Measurements from ENCODE around the gene MAPKAP1. TPM values are rescaled to one million over a fixed set of nuclear protein-coding genes. Genes with fewer than 3 reads are reported as not detected.

MAPKAP1 gene
- total and polyA plus RNA-seq, 2 of the 13 experiments (the other 11 are each of a cell fraction or from before 2014, with no cell fraction given) = 45.0 to 64.3 TPM

DNA sequence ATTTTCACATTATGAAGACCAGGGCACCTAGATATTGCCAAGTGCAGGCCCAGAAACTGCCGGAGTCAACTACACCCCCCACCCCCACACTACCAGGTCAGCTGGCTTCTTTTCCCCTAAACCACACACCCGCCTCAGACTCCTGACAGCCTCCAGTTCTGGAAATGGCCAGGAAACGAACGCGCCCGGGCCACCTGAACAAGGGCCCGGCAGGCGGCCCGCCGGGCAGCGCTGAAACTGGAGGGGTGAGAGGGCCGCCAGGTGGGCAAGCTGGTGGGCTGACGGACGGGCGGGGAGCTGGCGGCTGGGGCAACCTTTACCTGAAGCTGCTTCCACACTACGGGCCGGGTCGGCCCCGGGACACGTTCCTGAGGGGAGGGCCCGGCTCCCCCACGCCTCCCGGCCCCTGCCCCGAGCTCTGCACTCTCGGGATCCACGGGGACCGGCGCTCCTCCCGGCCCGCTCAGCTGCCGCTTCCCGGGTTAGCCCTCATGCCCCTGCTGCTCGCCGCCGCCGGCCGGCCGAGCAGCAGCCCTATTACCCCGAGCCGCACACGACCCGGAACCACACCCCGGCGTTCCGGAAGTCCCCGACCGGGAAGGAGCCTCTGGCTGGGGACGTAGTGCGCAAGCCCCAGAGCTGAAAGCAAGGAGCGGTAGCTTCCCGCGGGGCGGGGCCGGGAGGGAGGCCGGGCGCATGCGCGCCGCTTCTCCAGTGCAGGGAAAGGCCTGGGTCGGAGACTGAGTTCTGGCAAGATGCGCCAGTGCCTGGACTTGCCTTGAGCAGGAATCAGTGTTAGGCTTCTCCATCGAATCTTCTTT, at the start of gene MAPKAP1 (continued):
- TF ChIP-seq, protein P1, sequence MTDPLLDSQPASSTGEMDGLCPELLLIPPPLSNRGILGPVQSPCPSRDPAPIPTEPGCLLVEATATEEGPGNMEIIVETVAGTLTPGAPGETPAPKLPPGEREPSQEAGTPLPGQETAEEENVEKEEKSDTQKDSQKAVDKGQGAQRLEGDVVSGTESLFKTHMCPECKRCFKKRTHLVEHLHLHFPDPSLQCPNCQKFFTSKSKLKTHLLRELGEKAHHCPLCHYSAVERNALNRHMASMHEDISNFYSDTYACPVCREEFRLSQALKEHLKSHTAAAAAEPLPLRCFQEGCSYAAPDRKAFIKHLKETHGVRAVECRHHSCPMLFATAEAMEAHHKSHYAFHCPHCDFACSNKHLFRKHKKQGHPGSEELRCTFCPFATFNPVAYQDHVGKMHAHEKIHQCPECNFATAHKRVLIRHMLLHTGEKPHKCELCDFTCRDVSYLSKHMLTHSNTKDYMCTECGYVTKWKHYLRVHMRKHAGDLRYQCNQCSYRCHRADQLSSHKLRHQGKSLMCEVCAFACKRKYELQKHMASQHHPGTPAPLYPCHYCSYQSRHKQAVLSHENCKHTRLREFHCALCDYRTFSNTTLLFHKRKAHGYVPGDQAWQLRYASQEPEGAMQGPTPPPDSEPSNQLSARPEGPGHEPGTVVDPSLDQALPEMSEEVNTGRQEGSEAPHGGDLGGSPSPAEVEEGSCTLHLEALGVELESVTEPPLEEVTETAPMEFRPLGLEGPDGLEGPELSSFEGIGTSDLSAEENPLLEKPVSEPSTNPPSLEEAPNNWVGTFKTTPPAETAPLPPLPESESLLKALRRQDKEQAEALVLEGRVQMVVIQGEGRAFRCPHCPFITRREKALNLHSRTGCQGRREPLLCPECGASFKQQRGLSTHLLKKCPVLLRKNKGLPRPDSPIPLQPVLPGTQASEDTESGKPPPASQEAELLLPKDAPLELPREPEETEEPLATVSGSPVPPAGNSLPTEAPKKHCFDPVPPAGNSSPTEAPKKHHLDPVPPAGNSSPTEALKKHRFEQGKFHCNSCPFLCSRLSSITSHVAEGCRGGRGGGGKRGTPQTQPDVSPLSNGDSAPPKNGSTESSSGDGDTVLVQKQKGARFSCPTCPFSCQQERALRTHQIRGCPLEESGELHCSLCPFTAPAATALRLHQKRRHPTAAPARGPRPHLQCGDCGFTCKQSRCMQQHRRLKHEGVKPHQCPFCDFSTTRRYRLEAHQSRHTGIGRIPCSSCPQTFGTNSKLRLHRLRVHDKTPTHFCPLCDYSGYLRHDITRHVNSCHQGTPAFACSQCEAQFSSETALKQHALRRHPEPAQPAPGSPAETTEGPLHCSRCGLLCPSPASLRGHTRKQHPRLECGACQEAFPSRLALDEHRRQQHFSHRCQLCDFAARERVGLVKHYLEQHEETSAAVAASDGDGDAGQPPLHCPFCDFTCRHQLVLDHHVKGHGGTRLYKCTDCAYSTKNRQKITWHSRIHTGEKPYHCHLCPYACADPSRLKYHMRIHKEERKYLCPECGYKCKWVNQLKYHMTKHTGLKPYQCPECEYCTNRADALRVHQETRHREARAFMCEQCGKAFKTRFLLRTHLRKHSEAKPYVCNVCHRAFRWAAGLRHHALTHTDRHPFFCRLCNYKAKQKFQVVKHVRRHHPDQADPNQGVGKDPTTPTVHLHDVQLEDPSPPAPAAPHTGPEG (CRISPR knock-in tag; IDR thresholded peaks at IDR 0.05) = no peak
- TF ChIP-seq PHB2 (IDR thresholded peaks at IDR 0.05; ENCODE audit: partially characterized antibody) = no peak
- TF ChIP-seq KDM6A (CRISPR knock-in tag; IDR thresholded peaks at IDR 0.05; ENCODE audit: low read depth) = no peak
- TF ChIP-seq, protein P2, sequence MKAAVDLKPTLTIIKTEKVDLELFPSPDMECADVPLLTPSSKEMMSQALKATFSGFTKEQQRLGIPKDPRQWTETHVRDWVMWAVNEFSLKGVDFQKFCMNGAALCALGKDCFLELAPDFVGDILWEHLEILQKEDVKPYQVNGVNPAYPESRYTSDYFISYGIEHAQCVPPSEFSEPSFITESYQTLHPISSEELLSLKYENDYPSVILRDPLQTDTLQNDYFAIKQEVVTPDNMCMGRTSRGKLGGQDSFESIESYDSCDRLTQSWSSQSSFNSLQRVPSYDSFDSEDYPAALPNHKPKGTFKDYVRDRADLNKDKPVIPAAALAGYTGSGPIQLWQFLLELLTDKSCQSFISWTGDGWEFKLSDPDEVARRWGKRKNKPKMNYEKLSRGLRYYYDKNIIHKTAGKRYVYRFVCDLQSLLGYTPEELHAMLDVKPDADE (CRISPR knock-in tag; IDR thresholded peaks at IDR 0.05) = no peak
- TF ChIP-seq, protein P3, sequence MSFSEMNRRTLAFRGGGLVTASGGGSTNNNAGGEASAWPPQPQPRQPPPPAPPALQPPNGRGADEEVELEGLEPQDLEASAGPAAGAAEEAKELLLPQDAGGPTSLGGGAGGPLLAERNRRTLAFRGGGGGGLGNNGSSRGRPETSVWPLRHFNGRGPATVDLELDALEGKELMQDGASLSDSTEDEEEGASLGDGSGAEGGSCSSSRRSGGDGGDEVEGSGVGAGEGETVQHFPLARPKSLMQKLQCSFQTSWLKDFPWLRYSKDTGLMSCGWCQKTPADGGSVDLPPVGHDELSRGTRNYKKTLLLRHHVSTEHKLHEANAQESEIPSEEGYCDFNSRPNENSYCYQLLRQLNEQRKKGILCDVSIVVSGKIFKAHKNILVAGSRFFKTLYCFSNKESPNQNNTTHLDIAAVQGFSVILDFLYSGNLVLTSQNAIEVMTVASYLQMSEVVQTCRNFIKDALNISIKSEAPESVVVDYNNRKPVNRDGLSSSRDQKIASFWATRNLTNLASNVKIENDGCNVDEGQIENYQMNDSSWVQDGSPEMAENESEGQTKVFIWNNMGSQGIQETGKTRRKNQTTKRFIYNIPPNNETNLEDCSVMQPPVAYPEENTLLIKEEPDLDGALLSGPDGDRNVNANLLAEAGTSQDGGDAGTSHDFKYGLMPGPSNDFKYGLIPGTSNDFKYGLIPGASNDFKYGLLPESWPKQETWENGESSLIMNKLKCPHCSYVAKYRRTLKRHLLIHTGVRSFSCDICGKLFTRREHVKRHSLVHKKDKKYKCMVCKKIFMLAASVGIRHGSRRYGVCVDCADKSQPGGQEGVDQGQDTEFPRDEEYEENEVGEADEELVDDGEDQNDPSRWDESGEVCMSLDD (CRISPR knock-in tag; IDR thresholded peaks at IDR 0.05; ENCODE audit: borderline replicate concordance) = no peak
- TF ChIP-seq SP1 (IDR thresholded peaks at IDR 0.05) = no peak
- peak; percentile 18; the same call in 1 of the 2 replicates for TF ChIP-seq SP1 (CRISPR knock-in tag; IDR thresholded peaks at IDR 0.05)
- TF ChIP-seq, protein P4, sequence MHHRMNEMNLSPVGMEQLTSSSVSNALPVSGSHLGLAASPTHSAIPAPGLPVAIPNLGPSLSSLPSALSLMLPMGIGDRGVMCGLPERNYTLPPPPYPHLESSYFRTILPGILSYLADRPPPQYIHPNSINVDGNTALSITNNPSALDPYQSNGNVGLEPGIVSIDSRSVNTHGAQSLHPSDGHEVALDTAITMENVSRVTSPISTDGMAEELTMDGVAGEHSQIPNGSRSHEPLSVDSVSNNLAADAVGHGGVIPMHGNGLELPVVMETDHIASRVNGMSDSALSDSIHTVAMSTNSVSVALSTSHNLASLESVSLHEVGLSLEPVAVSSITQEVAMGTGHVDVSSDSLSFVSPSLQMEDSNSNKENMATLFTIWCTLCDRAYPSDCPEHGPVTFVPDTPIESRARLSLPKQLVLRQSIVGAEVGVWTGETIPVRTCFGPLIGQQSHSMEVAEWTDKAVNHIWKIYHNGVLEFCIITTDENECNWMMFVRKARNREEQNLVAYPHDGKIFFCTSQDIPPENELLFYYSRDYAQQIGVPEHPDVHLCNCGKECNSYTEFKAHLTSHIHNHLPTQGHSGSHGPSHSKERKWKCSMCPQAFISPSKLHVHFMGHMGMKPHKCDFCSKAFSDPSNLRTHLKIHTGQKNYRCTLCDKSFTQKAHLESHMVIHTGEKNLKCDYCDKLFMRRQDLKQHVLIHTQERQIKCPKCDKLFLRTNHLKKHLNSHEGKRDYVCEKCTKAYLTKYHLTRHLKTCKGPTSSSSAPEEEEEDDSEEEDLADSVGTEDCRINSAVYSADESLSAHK (CRISPR knock-in tag; IDR thresholded peaks at IDR 0.05; ENCODE audit: borderline replicate concordance) = no peak
- TF ChIP-seq, protein P5, sequence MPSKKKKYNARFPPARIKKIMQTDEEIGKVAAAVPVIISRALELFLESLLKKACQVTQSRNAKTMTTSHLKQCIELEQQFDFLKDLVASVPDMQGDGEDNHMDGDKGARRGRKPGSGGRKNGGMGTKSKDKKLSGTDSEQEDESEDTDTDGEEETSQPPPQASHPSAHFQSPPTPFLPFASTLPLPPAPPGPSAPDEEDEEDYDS (CRISPR knock-in tag; IDR thresholded peaks at IDR 0.05) = peak; percentile 80
- TF ChIP-seq SMARCE1 (IDR thresholded peaks at IDR 0.05; ENCODE audit: borderline replicate concordance) = no peak
- no peak for TF ChIP-seq PRMT3 (CRISPR knock-in tag; IDR thresholded peaks at IDR 0.05; ENCODE audit: borderline replicate concordance, low read depth)
- no peak for TF ChIP-seq ZNF619 (CRISPR knock-in tag; IDR thresholded peaks at IDR 0.05)
- TF ChIP-seq ZNF883 (CRISPR knock-in tag; IDR thresholded peaks at IDR 0.05; ENCODE audit: not compliant biosample characterization) = peak; percentile 28
- TF ChIP-seq, protein P6, sequence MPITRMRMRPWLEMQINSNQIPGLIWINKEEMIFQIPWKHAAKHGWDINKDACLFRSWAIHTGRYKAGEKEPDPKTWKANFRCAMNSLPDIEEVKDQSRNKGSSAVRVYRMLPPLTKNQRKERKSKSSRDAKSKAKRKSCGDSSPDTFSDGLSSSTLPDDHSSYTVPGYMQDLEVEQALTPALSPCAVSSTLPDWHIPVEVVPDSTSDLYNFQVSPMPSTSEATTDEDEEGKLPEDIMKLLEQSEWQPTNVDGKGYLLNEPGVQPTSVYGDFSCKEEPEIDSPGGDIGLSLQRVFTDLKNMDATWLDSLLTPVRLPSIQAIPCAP (CRISPR knock-in tag; IDR thresholded peaks at IDR 0.05; ENCODE audit: low read depth) = no peak
- TF ChIP-seq AKAP8 (CRISPR knock-in tag; IDR thresholded peaks at IDR 0.05) = peak; percentile 53; the same call in 1 of the 2 replicates

All from HepG2 (cell line).